HCEC 1CT (cell line): ENCODE results near the gene NPIPB8.
"Not testable (repeated sequence)": the region's sequence is repeated elsewhere in the genome, so short reads cannot be mapped to it uniquely, and the experiment has no call there.

Experiments
- DNase-seq: peaks from one replicate; pipeline ENCODE4 v3.0.0-alpha.2; 2017

The NPIPB8 gene

GRCh38 chr16:28636093-28636823 lies 1.6 kb upstream of the NPIPB8 start:
- peak; percentile 74 for DNase-seq

GRCh38 chr16:28638359-28638758 lies 494 bp downstream of the NPIPB8 start:
- DNase-seq = not testable (repeated sequence)

GRCh38 chr16:28639959-28640358 lies 2.1 kb downstream of the NPIPB8 start:
- DNase-seq = not testable (repeated sequence)

- DNase-seq = not testable (repeated sequence)
Measured at GRCh38 chr16:28666264-28666663, 28.4 kb downstream of the NPIPB8 start.

- not testable (repeated sequence) for DNase-seq
Measured at GRCh38 chr16:28667480-28667879, 29.6 kb downstream of the NPIPB8 start.

GRCh38 chr16:28668199-28668598 lies 30.3 kb downstream of the NPIPB8 start:
- DNase-seq = not testable (repeated sequence)

GRCh38 chr16:28688327-28688952 lies 50.6 kb downstream of the NPIPB8 start:
- not testable (repeated sequence) for DNase-seq

- not testable (repeated sequence) for DNase-seq
Measured at GRCh38 chr16:28689425-28689824, 51.6 kb downstream of the NPIPB8 start.

GRCh38 chr16:28691722-28692121 lies 53.9 kb downstream of the NPIPB8 start:
- not testable (repeated sequence) for DNase-seq

- DNase-seq = not testable (repeated sequence)
Measured at GRCh38 chr16:28693257-28693950, 55.5 kb downstream of the NPIPB8 start.

GRCh38 chr16:28699792-28700191 lies 61.9 kb downstream of the NPIPB8 start:
- DNase-seq = not testable (repeated sequence)

- not testable (repeated sequence) for DNase-seq
Measured at GRCh38 chr16:28700349-28700748, 62.5 kb downstream of the NPIPB8 start.

GRCh38 chr16:28701384-28701783 lies 63.5 kb downstream of the NPIPB8 start:
- DNase-seq = not testable (repeated sequence)

- DNase-seq = not testable (repeated sequence)
Measured at GRCh38 chr16:28704246-28704645, 66.4 kb downstream of the NPIPB8 start.
